ENCODE results near the gene BRD1. TPM values are rescaled to one million over a fixed set of nuclear protein-coding genes. Genes with fewer than 3 reads are reported as not detected.
A peak's percentile ranks its signal among the peaks of the same experiment; 100 is the strongest.

The BRD1 gene
- total RNA-seq, 1 experiment from 2014 or later = 31.3 TPM

DNA sequence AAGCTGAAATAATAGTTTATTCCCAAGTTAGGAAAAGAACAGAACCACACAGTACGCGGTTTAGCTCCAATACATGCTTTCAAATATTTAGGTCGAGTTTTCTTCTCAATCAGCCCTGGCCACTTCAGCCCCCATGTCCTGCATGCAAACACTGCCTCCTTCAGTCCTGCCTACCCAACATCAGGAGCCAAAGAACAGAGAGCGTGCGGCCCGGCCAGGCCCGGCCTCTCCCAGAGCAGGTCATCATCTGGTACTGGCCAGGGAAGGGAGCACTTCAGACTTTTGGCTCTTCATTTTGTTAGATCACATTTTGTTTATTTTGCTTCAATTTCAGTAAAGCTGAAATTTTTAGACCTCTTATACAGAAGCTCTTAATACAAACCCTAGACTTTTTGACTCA lies 6.7 kb downstream of the BRD1 start:
- Histone ChIP-seq H3K9me2 (ENCODE audit: insufficient read depth) (no peaks in the 10 kb centered on the region), H3K27ac (ENCODE audit: low read depth, low read length) (no peak overlapping the region), H4K20me1 (ENCODE audit: insufficient read depth) (peaks cover 7% of the 10 kb centered on the region; the same call in 1 of the 2 replicates), H3K4me2 (ENCODE audit: low read length) (no peak overlapping the region), H3K9ac (ENCODE audit: low read length) (no peak overlapping the region), H3K9me3 (ENCODE audit: control insufficient read depth in 1 of 2, insufficient read depth in 1 of 2, low read depth in 1 of 2, low read length in 2 of 2) (no peaks in the 10 kb centered on the region), H3K79me2 (ENCODE audit: insufficient read depth, low read length) (peaks cover 100% of the 10 kb centered on the region), H3K36me3 (ENCODE audit: control insufficient read depth in 1 of 2, insufficient read depth in 2 of 2, low read length in 2 of 2) (peaks cover 39 to 48% of the 10 kb centered on the region in 2 experiments; a peak in 3 of 4 replicates), H3K4me3 (replicated peaks in 1 of 2; ENCODE audit: low read depth in 1 of 2, low read length in 2 of 2) (no peak overlapping the region), H3K27me3 (ENCODE audit: insufficient read depth, low read length) (no peaks in the 10 kb centered on the region), H3K4me1 (ENCODE audit: control insufficient read depth in 1 of 2, insufficient read depth in 2 of 2, low read length in 2 of 2) (peaks cover 8 to 10% of the 10 kb centered on the region in 2 experiments), H2AFZ (ENCODE audit: low read depth, low read length, poor library complexity, severe bottlenecking) (no peak overlapping the region)
- peak; percentile 42; the same call in 1 of the 2 replicates for ATAC-seq
- intact Hi-C loops (cut with micrococcal nuclease) = no loop called here
- ChIA-PET POLR2A (no interaction called here), CTCF (no interaction called here), RAD21 (ENCODE audit: low non-redundant PET in 1 of 2, low total read pairs in 2 of 2, uncharacterized antibody in 2 of 2, unreplicated experiment in 2 of 2) (no interaction called here)
- no peak for TF ChIP-seq CBX3 (IDR thresholded peaks at IDR 0.05; ENCODE audit: low read depth)
- TF ChIP-seq, protein P1, sequence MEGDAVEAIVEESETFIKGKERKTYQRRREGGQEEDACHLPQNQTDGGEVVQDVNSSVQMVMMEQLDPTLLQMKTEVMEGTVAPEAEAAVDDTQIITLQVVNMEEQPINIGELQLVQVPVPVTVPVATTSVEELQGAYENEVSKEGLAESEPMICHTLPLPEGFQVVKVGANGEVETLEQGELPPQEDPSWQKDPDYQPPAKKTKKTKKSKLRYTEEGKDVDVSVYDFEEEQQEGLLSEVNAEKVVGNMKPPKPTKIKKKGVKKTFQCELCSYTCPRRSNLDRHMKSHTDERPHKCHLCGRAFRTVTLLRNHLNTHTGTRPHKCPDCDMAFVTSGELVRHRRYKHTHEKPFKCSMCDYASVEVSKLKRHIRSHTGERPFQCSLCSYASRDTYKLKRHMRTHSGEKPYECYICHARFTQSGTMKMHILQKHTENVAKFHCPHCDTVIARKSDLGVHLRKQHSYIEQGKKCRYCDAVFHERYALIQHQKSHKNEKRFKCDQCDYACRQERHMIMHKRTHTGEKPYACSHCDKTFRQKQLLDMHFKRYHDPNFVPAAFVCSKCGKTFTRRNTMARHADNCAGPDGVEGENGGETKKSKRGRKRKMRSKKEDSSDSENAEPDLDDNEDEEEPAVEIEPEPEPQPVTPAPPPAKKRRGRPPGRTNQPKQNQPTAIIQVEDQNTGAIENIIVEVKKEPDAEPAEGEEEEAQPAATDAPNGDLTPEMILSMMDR (IDR thresholded peaks at IDR 0.05 in 2 of 3, conservative IDR thresholded peaks at IDR 0.05 in 1 of 3; ENCODE audit: borderline replicate concordance in 1 of 3, insufficient read depth in 1 of 3, low read depth in 2 of 3, low read length in 2 of 3) = peak in 2 of 3 experiments; percentile 14 to 18; a peak in 1 of 6 replicates
- no TSS peak for BruUV-seq (replicated peaks)
- DNase-seq (ENCODE audit: low read depth, low spot score) = no peak

DNA sequence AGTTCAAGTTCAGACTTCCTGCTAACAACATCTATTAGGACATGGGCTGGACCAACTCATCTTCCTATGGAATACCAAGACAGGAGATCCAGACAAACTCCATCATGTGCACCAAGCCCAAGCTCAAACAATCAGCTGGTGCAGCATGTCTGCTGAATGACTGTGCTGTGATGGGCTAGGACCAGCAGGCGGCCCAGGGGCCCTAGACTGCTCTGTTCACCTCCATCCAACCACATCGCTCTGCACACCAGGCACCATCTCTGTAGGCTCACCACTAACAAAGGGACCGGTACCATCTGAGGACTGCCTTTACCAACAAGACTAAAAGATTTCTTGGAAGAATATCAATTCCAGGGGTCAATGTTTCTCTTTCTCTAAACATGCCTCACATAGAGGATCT lies 10.3 kb downstream of the BRD1 start:
- no peaks in the 10 kb centered on the region for H3K9me3 ChIP-seq (ENCODE audit: control insufficient read depth in 1 of 2, insufficient read depth in 1 of 2, low read depth in 1 of 2, low read length in 2 of 2)
- ChIA-PET CTCF (no interaction called here), RAD21 (ENCODE audit: low non-redundant PET in 1 of 2, low total read pairs in 2 of 2, uncharacterized antibody in 2 of 2, unreplicated experiment in 2 of 2) (no interaction called here), POLR2A (no interaction called here)
- H3K4me1 ChIP-seq (ENCODE audit: control insufficient read depth in 1 of 2, insufficient read depth in 2 of 2, low read length in 2 of 2) = peaks cover 0 to 17% of the 10 kb centered on the region in 2 experiments; a peak in 2 of 4 replicates
- TF ChIP-seq FOSL1 (IDR thresholded peaks at IDR 0.05; ENCODE audit: low read depth) = no peak
- no peak for TF ChIP-seq SIN3A (IDR thresholded peaks at IDR 0.05; ENCODE audit: low read depth)
- TF ChIP-seq, protein P2, sequence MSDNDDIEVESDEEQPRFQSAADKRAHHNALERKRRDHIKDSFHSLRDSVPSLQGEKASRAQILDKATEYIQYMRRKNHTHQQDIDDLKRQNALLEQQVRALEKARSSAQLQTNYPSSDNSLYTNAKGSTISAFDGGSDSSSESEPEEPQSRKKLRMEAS (IDR thresholded peaks at IDR 0.05) = no peak
- TF ChIP-seq EZH2phosphoT487 (IDR thresholded peaks at IDR 0.05; ENCODE audit: borderline replicate concordance) = no peak
- TF ChIP-seq, protein P3, sequence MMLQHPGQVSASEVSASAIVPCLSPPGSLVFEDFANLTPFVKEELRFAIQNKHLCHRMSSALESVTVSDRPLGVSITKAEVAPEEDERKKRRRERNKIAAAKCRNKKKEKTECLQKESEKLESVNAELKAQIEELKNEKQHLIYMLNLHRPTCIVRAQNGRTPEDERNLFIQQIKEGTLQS (IDR thresholded peaks at IDR 0.05) = no peak
- TF ChIP-seq POLR2A (IDR thresholded peaks at IDR 0.05; ENCODE audit: borderline replicate concordance, extremely low read depth, insufficient read depth, insufficient read length) = no peak
- TF ChIP-seq JUND (IDR thresholded peaks at IDR 0.05) = no peak
- no peak for TF ChIP-seq CEBPB (IDR thresholded peaks at IDR 0.05; ENCODE audit: low read depth)
- no peak for TF ChIP-seq TCF7L2 (IDR thresholded peaks at IDR 0.05; ENCODE audit: borderline replicate concordance, extremely low read depth, insufficient read depth, insufficient read length)
- no peak for TF ChIP-seq SP1 (IDR thresholded peaks at IDR 0.05; ENCODE audit: low read depth)
- no peak for TF ChIP-seq RAD21 (IDR thresholded peaks at IDR 0.05; ENCODE audit: low read depth)
- no peak for TF ChIP-seq ZFX (IDR thresholded peaks at IDR 0.05)
- no peak for TF ChIP-seq ELF1 (IDR thresholded peaks at IDR 0.05; ENCODE audit: borderline replicate concordance, low read depth)
- TF ChIP-seq SRF (IDR thresholded peaks at IDR 0.05; ENCODE audit: low read depth) = no peak
- TF ChIP-seq, protein P1 (IDR thresholded peaks at IDR 0.05 in 2 of 3, conservative IDR thresholded peaks at IDR 0.05 in 1 of 3; ENCODE audit: borderline replicate concordance in 1 of 3, insufficient read depth in 1 of 3, low read depth in 2 of 3, low read length in 2 of 3) = no peak
- TF ChIP-seq ZNF274 (IDR thresholded peaks at IDR 0.05; ENCODE audit: low read depth, low read length) = no peak
- ATAC-seq = peak; percentile 46; the same call in 1 of the 2 replicates
- H3K27ac ChIP-seq (ENCODE audit: low read depth, low read length) = no peak overlapping the region
- peaks cover 7% of the 10 kb centered on the region; the same call in 1 of the 2 replicates for H4K20me1 ChIP-seq (ENCODE audit: insufficient read depth)
- H3K36me3 ChIP-seq (ENCODE audit: control insufficient read depth in 1 of 2, insufficient read depth in 2 of 2, low read length in 2 of 2) = peaks cover 26 to 36% of the 10 kb centered on the region in 2 experiments; a peak in 3 of 4 replicates
- H3K79me2 ChIP-seq (ENCODE audit: insufficient read depth, low read length) = peaks cover 100% of the 10 kb centered on the region
- no peaks in the 10 kb centered on the region for H3K27me3 ChIP-seq (ENCODE audit: insufficient read depth, low read length)
- H3K9me2 ChIP-seq (ENCODE audit: insufficient read depth) = no peaks in the 10 kb centered on the region
- intact Hi-C loops (cut with micrococcal nuclease) = no loop called here
- H2AFZ ChIP-seq (ENCODE audit: low read depth, low read length, poor library complexity, severe bottlenecking) = no peak overlapping the region
- DNase-seq (ENCODE audit: low read depth, low spot score) = no peak
- H3K4me3 ChIP-seq (replicated peaks in 1 of 2; ENCODE audit: low read depth in 1 of 2, low read length in 2 of 2) = no peak overlapping the region
- no peak overlapping the region for H3K9ac ChIP-seq (ENCODE audit: low read length)
- no peak overlapping the region for H3K4me2 ChIP-seq (ENCODE audit: low read length)
- BruUV-seq (replicated peaks) = no TSS peak
